Measurements from ENCODE around the gene CD28.
A peak's percentile ranks its signal among the peaks of the same experiment; 100 is the strongest.

The CD28 gene

GRCh38 chr2:203706403-203706802 is at the start of gene CD28:
Gene CD28, plus strand, starts transcription at chr2:203706639. Its CDS starts 58 bp downstream, at chr2:203706697.
- peak; percentile 41 for DNase-seq

DNA sequence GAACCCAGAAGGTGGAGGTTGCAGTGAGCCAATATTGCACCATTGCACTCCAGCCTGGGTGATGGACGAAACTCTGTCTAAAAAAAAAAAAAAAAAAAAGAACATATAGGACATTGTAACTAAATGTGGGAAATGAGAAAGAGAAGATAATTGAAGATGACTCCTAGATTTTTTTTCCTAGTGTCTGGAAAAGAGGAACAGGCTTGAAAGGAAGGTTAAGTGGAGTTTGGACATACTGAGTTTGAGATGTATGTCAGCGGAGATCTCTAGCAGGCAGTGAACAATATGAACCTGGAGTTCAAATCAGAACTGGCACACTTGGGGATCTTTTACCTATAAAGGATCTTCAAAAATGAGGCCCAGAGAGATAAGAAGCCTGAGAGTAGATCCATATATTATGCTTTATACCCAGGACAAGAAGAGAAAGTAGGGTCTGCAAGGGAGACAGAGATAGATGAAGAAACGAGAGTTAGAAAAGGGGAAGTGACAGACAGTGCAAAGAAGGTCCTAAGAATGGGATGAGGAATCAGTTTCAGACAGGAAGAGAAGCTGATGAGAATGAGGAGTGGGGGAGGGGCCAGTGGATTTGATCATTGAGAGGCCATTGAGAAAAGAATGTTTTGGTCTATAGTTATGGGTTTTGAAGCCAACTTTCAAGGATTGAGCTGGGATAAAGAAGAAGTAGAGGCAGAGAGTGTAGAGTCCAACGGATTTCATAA is 46.9 kb upstream of the CD28 start:
- DNase-seq, result peak; percentile 50

DNA sequence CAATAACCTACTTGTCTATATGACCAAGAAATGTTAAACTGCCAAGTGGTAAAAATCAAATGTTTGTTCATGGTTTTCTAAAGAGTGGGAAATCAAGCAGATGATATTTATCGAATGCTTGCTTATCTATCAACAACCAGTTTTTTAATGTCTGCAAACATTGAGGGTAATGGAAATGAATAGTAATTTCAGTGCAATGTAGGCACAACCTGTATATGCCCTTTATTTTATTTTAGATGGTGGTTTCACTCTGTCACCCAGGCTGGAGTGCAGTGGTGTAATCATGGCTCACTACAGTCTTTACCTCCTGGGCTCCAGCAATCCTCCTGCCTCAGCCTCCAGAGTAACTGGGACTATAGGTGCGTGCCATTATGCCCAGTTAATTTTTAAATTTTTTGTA is 46.0 kb upstream of the CD28 start:
- DNase-seq, result no peak

GRCh38 chr2:203661279-203661908 is 45.0 kb upstream of the CD28 start:
- DNase-seq, result no peak

GRCh38 chr2:203662487-203662886 is 44.0 kb upstream of the CD28 start:
- DNase-seq, result no peak

DNA sequence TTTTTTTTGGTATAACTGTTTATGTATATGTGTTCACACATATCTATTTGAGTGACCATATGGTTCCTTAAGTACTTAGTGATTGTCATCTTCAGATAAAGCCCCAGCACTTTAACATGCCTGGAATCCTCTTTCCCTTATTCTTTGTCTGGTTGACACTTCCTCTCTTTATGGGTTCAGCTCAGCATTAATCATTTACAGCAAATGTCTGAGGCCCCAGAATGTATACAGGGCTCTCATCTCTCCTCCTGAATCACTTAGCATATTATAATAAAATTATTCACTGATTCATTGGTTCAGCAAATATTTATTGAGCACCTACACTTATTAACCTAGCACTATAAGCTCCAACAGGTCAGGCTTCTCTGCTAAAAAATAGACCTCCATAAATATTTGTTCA is 43.5 kb upstream of the CD28 start:
- DNase-seq, result no peak

DNA sequence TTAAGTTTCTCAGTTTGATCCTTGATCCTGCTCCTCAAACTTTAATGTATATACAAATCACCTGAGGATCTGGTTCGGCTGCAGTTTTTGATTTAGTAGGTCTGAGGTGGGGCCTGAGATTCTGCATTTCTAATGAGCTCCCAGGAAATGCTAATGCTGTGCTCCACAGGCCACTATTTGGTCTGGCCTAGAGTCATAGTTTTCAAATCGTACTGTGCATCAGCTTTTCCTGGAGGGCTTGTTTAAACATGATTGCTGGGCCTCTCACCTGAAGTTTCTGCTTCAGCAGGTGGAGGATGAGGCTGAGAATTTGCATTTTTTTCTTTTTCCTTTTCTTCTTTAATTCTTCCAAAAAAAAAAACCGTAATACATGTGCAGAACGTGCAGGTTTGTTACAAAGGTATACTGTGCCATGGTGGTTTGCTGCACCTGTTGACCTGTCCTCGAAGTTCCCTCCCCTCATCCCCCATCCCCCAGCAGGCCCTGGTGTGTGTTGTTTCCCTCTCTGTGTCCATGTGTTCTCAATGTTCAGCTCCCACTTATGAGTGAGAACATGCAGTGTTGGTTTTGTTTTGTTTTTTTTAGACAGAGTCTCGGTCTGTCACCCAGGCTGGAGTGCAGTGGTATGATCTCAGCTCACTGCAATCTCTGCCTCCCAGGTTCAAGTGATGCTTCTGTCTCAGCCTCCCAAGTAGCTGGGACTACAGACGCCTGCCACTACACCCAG is 42.2 kb upstream of the CD28 start:
- no peak for DNase-seq

GRCh38 chr2:203667838-203668237 is 38.6 kb upstream of the CD28 start:
- DNase-seq, result no peak

GRCh38 chr2:203669820-203670219 is 36.6 kb upstream of the CD28 start:
- DNase-seq, result peak; percentile 22

GRCh38 chr2:203670939-203671338 is 35.5 kb upstream of the CD28 start:
- no peak for DNase-seq

DNA sequence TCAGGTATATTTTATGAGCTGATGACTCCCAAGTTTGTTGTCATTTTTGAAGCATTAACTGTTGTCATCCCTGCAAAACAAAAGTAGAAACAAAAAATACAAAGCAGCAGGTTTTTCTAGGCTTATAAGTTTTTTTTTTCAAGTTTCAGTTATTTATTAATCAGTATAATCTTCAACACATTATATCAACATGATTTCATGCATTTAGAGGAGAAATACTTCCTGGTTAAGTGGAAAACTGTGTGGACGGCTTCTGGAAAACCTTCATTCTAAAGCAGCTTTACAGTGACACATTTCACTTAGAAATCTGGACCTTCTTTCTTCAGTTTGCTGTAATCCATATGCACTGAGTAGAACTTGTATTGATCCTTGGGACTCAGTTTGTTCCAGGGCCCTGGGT is 34.6 kb upstream of the CD28 start:
- no peak for DNase-seq

DNA sequence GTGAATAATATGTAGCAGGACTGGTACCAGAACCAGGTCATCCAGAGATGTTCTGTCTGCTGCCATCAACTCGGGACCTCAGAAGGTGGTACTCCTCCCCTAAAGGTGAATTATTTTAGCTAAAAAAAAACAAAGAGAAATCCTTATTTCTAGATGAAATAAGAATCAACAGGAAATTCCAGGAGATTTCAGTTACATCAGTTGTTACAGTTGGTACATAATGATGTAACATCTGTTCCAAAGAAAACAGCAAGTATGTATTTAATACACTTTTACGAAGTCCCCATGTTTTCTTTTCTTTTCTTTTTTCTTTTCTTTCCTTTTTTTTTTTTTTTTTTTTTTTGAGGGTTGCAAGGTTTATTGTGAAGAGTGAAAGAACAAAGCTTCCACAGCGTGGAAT is 33.6 kb upstream of the CD28 start:
- DNase-seq, result no peak

GRCh38 chr2:203673933-203674332 is 32.5 kb upstream of the CD28 start:
- peak; percentile 87 for DNase-seq

GRCh38 chr2:203675086-203675485 is 31.4 kb upstream of the CD28 start:
- no peak for DNase-seq

DNA sequence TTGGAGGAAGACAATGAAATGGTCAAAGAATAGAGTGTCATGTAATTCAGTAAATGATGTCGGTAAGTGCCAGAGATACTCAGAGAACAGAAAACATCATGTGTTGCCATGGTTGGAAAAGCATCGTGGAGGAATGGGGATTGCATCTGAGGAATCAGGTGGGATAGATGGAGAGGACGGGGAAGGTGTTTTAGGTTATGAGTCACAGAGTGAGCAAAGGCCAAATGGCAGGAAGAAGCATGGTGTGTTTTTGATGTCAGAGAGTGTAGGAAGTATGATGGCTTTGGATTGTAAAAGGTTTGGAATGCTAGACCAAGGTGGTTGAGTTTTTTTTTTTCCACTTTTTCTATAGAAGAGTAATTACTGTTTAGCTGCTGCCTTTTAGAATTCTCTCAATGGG is 27.5 kb upstream of the CD28 start:
- DNase-seq, result no peak

DNA sequence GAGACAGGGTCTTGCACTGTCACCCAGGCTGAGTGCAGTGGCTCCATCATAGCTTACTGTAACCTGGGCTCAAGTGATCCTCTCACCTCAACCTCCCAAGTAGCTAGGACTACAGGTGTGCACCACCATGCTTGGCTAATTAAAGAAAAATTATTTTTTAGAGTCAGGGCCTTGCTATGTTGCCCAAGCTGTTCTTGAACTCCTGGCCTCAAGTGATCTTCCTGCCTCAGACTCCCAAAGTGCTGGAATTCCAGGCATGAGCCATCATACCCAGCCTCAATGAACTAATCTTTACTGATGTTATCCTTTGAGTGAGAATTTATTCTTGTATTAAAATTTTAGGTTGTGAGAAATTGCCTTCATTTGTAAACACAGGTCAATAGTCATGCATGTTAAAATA is 27.0 kb upstream of the CD28 start:
- DNase-seq, result no peak

- DNase-seq, result no peak
Observed at GRCh38 chr2:203681978-203682377, 24.5 kb upstream of the CD28 start.

GRCh38 chr2:203682688-203683130 is 23.7 kb upstream of the CD28 start:
- no peak for DNase-seq

DNA sequence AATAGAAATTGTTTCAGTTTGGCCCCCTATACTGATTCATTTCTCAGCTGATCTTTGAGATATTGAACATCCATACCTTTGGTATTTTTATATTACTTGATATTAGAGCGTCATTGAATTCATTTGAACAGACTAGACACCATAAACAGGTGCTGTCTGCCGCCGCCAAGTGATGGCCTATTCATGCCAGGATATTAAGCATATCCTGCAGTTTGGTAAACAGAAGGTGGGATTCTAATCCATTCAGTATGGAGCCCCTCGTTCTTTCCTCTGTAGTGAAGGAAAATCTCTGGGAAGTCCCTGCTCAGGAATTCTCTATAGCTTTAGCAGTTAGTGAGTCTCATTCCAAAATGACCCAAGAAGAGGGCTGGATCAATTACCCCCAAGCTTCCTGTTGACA is 23.0 kb upstream of the CD28 start:
- no peak for DNase-seq

DNA sequence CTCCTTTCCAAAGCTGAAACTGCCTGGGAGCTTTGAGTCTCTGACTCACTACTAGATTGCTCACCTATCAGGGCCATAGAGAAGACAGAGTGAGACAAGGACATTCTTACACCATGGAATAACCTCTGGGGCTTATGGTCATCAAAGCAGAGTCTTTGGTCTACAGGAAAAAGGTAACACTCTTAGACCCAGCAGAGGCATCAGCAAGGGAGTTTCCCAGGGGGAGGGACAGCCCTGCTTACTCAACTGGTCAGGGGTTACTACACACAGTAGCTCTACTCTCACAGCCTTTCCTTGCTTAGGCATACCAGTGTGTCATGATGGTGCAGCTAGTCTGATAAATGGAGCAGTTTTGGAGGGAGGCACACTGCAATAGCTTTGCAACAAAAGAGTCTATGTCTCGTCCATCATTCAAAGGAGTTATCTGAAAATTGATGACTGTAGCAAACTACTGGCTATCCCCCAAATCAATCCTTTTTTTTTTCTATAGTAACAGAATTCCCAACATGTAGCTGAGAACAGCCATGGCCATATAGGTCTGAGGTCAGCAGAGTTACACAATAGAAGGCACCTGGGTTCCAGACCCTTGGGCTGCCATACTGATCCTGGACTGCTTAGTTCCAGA is 22.4 kb upstream of the CD28 start:
- no peak for DNase-seq

- no peak for DNase-seq
Observed at GRCh38 chr2:203685081-203685621, 21.3 kb upstream of the CD28 start.

DNA sequence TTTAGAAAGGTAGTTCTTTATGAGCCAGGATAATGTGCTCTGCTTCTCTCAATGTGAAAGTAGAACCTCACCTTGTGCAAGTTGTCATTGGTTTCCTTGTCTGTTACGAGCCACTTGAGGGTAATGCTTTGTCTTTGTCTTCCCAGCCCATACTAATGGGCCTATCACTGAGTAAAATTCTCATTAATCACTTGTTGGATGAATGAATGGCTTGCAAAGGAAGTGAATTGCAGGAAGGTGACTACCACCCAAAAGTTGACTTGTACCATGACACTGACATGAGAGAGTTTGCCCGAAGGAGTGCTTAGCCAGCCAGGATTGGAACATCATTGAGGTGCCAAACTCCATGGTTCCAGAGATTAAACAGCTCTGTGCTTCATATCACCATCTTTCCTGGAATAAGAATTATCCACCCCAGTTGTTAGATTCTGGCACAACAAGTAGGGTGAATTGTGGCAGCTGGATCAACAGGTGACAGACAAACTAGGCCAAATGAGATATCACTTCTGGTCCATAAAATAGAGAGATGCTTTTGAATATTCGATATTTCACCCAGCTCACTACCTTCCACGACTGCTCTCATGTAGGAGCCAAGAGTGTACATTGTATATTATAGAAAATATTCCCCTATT is 20.5 kb upstream of the CD28 start:
- DNase-seq, result no peak

GRCh38 chr2:203687165-203687564 is 19.3 kb upstream of the CD28 start:
- no peak for DNase-seq

Data from hematopoietic multipotent progenitor cell treated with erythropoietin and hydrocortisone succinate and interleukin-3 and kit ligand, for 4 days (in vitro differentiated cells).